ENCODE measurements around the gene PWWP2B. TPM values are rescaled to one million over a fixed set of nuclear protein-coding genes. Genes with fewer than 3 reads are reported as not detected.

Gene PWWP2B
- total and polyA plus RNA-seq, 2 of the 13 experiments (the other 11 are each of a cell fraction or from before 2014, with no cell fraction given), result 2.3 to 4.7 TPM

DNA sequence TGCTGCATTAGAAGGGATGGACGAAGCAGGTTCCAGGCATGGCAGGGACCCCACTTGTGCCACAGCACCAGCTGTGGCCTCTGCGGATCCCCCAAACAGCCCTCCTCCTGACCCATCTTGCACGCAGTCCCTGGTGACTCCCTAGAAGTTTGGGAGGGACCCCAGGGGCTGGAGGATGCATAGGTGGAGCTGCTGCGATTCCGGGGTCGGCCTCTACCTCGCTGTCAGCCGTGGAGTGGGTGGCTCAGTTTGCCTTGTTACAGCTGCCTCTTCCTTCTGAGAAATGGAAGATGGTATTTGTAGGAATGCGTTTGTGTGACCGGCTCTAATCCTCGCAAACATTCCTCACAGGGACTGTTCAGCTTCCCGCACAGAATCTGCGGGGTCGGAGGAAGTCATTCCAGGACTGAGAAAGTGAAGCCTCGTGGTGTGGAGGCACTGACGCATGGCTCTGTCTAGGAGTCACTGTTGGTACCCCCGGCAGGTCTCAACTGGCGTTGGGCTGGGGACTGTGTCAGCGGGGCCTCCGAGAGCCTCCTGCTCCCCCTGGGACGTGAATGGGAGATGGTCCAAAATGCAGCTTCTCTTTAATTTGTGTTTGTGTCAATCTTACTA, 17.5 kb downstream of the PWWP2B start:
- no peak for ATAC-seq
- FAIRE-seq, result no peak

DNA sequence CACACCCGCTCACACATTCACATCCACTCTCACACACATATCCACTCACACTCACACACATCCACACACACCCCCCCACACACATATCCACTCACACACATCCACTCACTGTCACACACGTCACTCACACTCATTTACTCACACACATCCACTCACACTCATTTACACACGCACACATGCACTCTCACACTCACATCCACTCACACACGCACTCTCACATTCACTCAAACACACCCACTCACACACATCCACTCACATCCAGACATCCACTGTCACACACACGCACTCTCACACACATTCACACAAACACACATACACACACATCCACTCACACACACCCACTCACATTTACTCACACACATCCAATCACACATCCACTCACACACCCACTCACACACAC, 18.3 kb downstream of the PWWP2B start:
- no peak for TF ChIP-seq HNRNPLL (IDR thresholded peaks at IDR 0.05; ENCODE audit: low read depth, low read length, poor library complexity, severe bottlenecking)
- no peak for TF ChIP-seq ZNF605 (CRISPR knock-in tag; IDR thresholded peaks at IDR 0.05)
- TF ChIP-seq ZNF207 (IDR thresholded peaks at IDR 0.05; ENCODE audit: borderline replicate concordance), result 0 out of 2 replicates have a peak, but pooled peaks have one; percentile 52
- no peak overlapping the region for H3K4me3 ChIP-seq (replicated peaks in 1 of 3; ENCODE audit: insufficient read depth in 1 of 3, low read depth in 2 of 3, low read length in 3 of 3)
- WGBS (ENCODE audit: low lambda C conversion rate), result 94% methylated on average over 5 of the region's 5 CpGs
- H3K36me3 ChIP-seq (replicated peaks in 1 of 2; ENCODE audit: control insufficient read depth in 1 of 2, insufficient read depth in 2 of 2, low read length in 2 of 2), result no peaks in the 10 kb centered on the region
- no peak overlapping the region for H3K4me2 ChIP-seq (ENCODE audit: low read depth, low read length)
- peaks cover 33% of the 10 kb centered on the region for H3K4me1 ChIP-seq (ENCODE audit: insufficient read depth, low read length)
- no peak overlapping the region for H3K27ac ChIP-seq (ENCODE audit: extremely low read length, insufficient read depth, low read length)
- in situ Hi-C loops (cut with HindIII; ENCODE audit: extremely low pct_ligation_motif_present, low pct_unique_long_range_greater_than_20kb), result no loop called here
- no peak overlapping the region for H3K9ac ChIP-seq (ENCODE audit: insufficient read depth, low read depth, low read length)
- no peaks in the 10 kb centered on the region for H3K27me3 ChIP-seq (ENCODE audit: control insufficient read depth in 1 of 2, insufficient read depth in 2 of 2, low read length in 2 of 2)
- no peak for FAIRE-seq
- H3K9me3 ChIP-seq (ENCODE audit: low read length), result no peaks in the 10 kb centered on the region
- ChIA-PET CTCF (ENCODE audit: low intra/inter-chr PET ratio, low total read pairs) (no interaction called here), POLR2A (no interaction called here)
- no peak for ATAC-seq
- H4K20me1 ChIP-seq (ENCODE audit: insufficient read depth, low read length), result no peaks in the 10 kb centered on the region
- BruUV-seq (replicated peaks), result no TSS peak
- no peak overlapping the region for H2AFZ ChIP-seq (ENCODE audit: low read length)
- H3K79me2 ChIP-seq (ENCODE audit: insufficient read depth, low read length), result no peaks in the 10 kb centered on the region
- intact Hi-C loops (cut with micrococcal nuclease; ENCODE audit: unreplicated experiment), result no loop called here
- no peak for DNase-seq (ENCODE audit: low spot score)

More for the DNA sequence above, 17.5 kb downstream of the PWWP2B start:
- in situ Hi-C loops (cut with HindIII; ENCODE audit: extremely low pct_ligation_motif_present, low pct_unique_long_range_greater_than_20kb) (no loop called here), intact Hi-C loops (cut with micrococcal nuclease; ENCODE audit: unreplicated experiment) (no loop called here)
- H3K79me2 ChIP-seq (ENCODE audit: insufficient read depth, low read length), result no peaks in the 10 kb centered on the region
- H4K20me1 ChIP-seq (ENCODE audit: insufficient read depth, low read length), result no peaks in the 10 kb centered on the region
- 76% methylated on average over 14 of the region's 21 CpGs for WGBS (ENCODE audit: low lambda C conversion rate)
- no peak overlapping the region for H3K4me2 ChIP-seq (ENCODE audit: low read depth, low read length)
- no peak for DNase-seq (ENCODE audit: low spot score)
- TF ChIP-seq U2AF2 (IDR thresholded peaks at IDR 0.05; ENCODE audit: low read depth, low read length) (no peak), SOX5 (CRISPR knock-in tag; IDR thresholded peaks at IDR 0.05; ENCODE audit: borderline replicate concordance) (no peak), POGZ (CRISPR knock-in tag; IDR thresholded peaks at IDR 0.05) (no peak), ZNF441 (CRISPR knock-in tag; IDR thresholded peaks at IDR 0.05; ENCODE audit: borderline replicate concordance) (no peak), HIVEP1 (CRISPR knock-in tag; IDR thresholded peaks at IDR 0.05) (no peak), JDP2 (CRISPR knock-in tag; IDR thresholded peaks at IDR 0.05; ENCODE audit: borderline replicate concordance) (no peak)
- TF ChIP-seq, protein P1, sequence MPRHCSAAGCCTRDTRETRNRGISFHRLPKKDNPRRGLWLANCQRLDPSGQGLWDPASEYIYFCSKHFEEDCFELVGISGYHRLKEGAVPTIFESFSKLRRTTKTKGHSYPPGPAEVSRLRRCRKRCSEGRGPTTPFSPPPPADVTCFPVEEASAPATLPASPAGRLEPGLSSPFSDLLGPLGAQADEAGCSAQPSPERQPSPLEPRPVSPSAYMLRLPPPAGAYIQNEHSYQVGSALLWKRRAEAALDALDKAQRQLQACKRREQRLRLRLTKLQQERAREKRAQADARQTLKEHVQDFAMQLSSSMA (CRISPR knock-in tag; IDR thresholded peaks at IDR 0.05), result no peak
- TF ChIP-seq, protein P2, sequence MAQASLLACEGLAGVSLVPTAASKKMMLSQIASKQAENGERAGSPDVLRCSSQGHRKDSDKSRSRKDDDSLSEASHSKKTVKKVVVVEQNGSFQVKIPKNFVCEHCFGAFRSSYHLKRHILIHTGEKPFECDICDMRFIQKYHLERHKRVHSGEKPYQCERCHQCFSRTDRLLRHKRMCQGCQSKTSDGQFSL (CRISPR knock-in tag; IDR thresholded peaks at IDR 0.05), result no peak
- H3K27ac ChIP-seq (ENCODE audit: extremely low read length, insufficient read depth, low read length), result no peak overlapping the region
- no peak overlapping the region for H2AFZ ChIP-seq (ENCODE audit: low read length)
- BruUV-seq (replicated peaks), result no TSS peak
- no peak overlapping the region for H3K9ac ChIP-seq (ENCODE audit: insufficient read depth, low read depth, low read length)
- H3K9me3 ChIP-seq (ENCODE audit: low read length), result no peaks in the 10 kb centered on the region
- POLR2A ChIA-PET, result no interaction called here
- H3K4me3 ChIP-seq (replicated peaks in 1 of 3; ENCODE audit: insufficient read depth in 1 of 3, low read depth in 2 of 3, low read length in 3 of 3), result no peak overlapping the region
- CTCF ChIA-PET (ENCODE audit: low intra/inter-chr PET ratio, low total read pairs), result no interaction called here
- no peaks in the 10 kb centered on the region for H3K36me3 ChIP-seq (replicated peaks in 1 of 2; ENCODE audit: control insufficient read depth in 1 of 2, insufficient read depth in 2 of 2, low read length in 2 of 2)
- no peaks in the 10 kb centered on the region for H3K27me3 ChIP-seq (ENCODE audit: control insufficient read depth in 1 of 2, insufficient read depth in 2 of 2, low read length in 2 of 2)
- peaks cover 26% of the 10 kb centered on the region for H3K4me1 ChIP-seq (ENCODE audit: insufficient read depth, low read length)
